HG03060 (cell line): ENCODE measurements around the gene MRAS.
"Not testable (repeated sequence)": the region's sequence is repeated elsewhere in the genome, so short reads cannot be mapped to it uniquely, and the experiment has no call there.

ENCODE experiments used
- ATAC-seq: cut with Tn5 transposase; IDR thresholded peaks from one replicate; pipeline ENCODE4 v1.9.1; 2021; ENCODE audit warnings: low read depth, moderate number of reproducible peaks; ENCODE audit not compliant: unreplicated experiment

The MRAS gene

DNA sequence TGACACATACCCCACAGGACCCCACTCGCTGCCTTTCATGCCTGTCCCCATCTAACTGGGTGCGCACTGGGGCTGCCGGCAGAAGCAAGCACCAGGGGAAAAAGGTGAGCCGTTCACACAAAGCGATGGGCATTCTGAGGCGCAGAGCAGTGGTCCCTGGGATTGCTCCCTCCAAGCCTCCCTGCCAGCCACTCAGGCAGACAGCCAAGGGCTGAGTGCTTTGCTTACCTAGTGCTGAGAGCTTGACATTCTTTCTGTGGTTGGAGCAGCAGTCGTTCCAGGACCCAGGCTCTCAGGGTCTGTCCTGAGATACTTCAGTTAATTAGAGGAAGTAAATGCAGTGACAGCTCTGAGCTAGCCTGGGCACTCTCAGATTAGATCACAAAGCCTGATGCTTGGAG is 91.7 kb downstream of the MRAS start:
- no peak for ATAC-seq

DNA sequence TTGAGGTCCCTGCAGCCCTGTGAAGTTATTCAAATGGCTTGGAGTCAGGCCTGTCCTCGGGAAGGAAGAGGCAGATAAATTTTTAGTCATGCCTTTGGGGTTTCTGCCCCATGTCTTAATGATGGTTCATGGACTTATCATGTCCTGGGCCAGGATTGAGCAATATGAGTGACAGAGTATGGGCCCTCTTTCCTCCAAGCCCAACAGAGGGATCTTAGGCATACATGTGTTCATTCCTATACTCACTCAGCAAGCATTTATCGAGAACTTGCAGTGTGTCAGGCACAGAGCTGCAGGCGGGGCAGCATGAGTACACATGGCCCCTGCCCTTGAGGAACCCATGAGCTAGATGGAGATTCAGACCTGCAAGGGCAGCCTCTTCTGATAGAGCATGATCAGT is 92.2 kb downstream of the MRAS start:
- ATAC-seq: no peak

DNA sequence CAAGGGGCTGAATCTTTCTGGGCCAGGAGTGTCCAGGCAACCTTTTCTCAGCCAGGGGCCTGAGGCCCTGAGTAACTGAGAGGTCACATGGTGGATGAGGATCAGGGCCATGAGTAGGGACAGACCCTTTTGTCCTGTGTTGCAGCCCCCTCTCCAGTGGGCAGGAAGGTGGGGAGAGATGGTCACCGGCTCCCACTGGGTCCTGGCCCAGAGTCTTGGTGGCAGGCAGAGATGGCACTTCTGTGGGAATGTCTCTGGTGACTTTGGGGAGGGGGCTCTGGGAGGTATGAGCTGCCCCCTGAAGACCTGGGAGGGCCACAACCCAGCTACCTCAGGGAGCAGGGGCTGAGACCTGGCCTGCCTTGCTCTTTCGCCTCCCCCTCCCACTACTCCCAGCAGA is 92.9 kb downstream of the MRAS start:
- ATAC-seq: no peak

DNA sequence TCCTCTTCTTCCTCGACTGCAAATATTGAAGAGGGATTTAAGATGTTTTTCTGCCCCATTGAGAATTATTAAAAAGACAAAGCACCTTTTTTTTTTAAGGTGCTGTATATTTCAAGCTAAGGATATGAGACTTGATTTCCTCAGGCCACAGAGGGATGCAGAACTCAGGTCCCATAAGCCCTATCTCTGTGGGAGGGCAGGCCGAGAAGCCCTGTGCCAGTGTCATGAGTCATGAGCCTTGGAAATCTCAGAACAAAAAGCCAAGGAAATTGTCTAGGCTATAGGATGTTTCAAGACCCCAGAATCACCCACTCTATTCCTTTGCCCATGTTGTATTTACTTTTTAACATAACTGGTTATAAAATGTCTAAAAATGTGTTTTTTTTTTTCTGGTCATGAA is 93.4 kb downstream of the MRAS start:
- no peak for ATAC-seq

DNA sequence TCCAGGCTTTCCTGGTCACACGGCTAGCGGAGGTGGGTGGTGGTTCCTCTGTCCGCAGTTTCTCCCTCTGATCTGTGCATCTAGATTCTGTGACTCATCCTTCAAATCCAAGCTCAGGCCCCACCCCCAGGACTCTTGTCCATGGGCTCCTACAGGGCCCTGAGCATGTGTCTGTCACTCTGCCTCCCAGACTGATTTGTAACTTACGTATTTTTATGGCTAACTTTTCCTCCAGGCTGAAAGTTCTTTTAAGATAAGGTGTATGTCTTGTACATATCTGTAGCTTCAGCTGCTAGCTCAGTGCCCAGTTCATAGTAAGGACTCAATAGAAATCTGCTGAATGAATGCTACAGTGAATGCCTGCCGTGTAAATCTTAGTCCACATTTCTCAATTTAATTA is 94.1 kb downstream of the MRAS start:
- no peak for ATAC-seq

DNA sequence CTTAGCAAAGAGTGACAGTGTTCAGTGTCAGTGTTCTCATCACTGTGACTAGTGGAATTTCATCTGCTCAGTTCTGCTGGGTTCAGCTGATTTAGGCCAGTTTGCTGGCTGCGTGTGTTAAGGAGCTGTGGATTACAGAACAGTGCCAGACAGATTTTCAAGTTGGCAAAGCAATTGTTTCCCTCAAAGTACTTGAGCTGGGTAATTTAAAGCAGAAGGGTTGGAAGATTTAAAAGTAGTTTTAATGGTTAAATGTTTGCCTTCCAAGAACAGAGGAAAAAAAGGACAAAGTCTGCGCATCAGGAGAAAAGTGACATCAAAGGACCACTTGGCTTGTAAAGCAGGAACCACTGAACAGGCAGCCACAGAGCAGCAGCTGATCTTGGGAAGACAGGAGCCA is 94.7 kb downstream of the MRAS start:
- ATAC-seq: no peak

DNA sequence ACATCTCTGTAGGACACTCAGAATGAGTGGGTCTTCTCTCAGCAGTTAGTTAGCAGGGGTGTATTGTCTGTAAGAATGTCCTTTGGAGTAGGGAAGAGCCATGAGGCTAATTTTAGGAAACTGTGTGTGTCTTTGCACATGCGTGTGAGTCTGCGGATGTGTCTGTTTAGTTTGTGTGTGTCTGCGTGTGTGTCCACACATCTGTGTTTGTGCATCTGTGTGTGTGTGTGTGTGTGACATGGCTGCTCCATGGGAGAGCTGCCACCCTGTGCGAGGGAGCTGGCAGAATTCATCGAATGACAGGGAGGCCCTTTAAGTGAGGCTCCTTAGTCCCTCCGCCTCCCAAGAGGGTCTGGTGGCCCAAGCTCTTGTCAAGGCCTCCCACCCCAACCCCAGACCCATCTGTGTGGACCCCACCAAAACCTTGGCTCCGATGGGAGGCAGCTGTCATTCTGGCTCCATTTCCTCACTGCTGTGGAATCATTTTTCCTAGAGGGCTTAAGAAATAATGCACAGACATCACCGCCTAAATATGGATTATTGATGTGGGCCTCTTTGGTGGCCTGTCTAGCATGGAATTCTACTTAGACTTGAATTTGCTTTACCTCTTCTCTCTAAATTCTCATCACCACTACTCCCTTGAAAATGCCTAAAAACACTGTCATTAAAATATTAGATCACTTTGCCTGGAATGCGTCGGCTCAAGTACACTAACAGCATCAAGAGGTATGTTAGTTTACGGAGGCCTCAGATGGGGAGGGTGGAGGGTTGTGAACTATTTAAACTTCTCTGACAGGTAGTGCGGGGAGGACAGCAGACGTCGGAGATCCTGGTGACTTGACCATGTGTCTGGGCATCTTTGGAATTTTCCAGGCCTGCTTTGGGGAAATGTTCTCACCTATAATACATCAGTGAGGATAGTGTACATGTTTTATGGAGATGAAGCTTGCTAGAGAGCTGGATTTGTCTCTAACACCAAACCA is 95.4 kb downstream of the MRAS start:
- ATAC-seq: no peak

DNA sequence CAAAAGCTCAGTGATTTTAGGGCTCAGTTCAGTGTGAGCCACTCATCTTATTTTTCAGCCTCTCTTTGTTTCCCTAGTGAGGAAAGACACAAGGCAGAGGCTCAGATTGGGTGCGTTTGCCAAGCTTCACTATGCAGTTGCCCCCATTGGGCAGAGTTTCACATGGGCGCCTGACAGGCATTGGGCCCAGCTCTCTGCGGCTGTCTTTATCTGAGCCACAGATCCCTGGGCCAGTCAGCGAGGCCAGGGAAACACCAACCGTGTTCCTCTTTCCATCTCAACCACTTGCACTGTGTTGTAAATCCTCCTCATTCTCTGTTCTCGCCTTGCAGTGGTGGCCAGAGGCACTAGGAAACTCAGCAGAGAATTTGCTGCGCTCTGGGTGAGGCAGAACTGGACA is 96.9 kb downstream of the MRAS start:
- ATAC-seq: no peak

DNA sequence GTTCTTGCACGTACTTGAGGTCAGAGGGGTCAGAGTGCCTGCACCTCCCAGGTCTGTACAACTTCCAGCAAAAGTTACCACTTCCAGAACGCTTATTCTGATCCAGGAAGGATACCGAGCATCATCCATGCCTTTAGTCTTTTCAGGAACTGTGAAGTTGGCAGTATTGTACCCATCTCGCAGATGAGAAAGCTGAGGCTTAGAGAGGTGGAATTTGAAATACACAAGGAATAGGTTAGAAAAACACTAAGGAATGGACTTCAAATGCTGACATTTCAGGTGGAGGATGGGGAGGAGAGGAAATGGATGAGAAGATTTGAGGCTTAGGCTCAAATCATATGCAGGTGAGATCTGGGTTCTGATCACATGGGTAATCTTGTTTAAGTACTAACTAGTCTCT is 97.3 kb downstream of the MRAS start:
- no peak for ATAC-seq

DNA sequence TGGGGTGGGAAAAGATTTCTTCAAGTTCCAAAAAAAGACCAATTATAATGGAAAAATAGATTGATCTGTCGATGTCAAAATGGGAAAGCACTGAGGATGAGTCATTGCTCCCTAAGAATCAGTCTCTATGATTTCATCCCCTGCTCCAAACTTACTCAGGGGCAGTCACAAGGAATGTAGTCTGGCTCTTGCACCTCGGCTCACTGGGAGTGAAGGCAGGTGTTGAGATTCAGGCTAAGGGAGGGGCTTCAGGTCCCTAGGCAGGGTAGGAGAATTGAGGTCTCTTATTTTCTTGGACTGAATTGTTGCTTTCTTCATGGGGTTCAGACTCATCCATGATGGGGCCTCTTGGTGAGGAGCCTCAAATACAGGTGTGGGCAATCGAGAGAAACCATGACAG is 100.3 kb downstream of the MRAS start:
- no peak for ATAC-seq

DNA sequence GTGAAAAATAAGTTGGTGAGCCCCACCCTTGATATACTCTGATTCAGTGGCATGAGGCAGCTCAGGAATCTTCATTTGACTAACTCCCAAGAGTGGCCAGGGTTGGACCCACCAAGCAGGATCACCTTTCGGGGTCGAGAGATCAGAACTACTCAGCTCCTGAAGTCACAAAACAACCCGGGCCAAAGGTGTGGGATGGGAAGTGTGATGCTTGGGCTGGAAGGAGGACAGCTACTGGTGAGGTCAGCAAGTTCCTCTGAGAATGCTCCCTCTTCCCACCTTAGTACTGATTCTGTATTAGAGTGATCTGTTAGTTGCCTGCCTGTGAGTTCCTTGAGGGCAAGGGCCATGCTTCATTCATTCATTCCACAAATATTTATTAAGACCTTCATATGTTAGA is 101.1 kb downstream of the MRAS start:
- ATAC-seq: no peak

DNA sequence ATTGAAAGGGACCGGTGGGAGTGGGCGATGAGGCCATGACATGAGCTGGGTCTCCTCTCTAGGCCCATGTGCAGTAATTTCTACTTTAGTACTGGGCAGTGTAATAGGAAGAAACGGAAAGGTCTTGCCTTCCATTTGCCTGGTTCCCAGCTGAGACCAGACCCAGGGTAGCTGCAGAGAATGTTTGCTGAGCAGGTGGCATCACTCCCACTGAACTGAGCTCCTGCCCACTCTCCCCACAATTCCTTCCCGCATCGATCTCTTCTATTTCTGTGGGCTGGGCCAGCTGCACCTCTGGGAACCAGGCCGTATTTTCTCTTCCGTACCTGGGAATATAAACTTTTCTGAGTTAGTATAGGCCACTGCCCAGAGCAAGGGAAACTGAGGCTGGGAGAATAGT is 101.8 kb downstream of the MRAS start:
- no peak for ATAC-seq

DNA sequence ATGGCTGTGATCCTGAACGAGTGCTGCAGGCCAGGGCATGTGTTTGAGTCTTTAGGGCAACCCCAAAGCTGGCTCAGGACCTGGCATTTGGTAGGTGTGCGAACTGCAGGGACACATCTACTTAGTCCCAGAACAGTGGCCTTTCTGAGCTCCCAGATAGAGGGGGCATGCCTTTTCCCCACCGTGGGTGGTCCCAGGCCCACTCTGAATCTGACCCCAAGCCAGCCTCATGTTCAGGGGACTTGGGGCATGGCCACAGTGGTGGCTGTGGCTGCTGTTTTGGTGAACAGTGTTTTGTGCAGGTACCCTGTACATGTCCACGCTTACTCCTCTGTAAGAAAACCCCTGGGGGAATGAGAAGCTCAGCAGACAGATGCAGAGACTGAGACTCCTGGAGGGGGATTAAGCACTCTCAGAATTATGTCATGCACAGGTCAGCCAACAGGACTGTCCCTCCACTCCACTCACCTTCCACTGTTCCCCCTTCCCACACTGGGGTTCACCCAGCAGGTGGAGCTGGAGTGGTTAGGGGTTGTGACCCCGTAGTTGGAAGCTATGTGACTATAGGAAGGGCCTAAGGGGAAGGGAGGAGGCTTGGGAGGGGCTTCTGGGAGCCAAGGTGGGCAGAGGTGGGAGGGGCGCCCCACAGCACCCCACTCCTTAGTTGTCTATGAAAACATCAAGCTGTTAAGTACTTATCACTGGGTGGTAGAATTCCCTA is 102.5 kb downstream of the MRAS start:
- ATAC-seq: no peak

DNA sequence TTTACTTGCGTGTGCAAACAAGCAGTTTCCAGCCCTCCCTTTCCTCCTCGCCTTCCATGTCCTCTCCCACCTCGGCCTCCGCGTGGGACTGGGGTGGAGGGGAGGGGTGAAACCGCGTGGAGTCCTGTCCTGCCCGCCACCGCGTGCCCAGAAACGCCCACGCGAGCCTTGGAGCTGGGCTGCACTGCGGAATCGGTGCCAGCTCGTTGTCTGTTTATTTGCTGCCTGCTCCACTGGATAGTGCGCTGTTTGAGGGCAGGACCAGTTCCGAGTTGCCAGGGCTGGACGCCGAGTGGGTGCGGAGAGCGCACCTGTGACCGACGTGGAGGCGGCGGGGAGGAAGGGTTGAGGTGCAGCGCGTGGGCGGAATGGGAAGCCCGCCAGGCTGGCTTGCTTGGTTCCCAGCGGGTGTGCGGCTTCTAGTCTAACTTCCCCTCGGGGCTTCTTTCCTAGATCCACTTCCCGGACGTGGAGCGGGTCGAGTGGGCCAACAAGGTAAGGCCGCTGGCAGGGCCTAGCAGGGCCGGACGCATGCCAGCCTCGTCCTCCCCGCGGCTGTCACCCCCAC is 103.3 kb downstream of the MRAS start:
- no peak for ATAC-seq

DNA sequence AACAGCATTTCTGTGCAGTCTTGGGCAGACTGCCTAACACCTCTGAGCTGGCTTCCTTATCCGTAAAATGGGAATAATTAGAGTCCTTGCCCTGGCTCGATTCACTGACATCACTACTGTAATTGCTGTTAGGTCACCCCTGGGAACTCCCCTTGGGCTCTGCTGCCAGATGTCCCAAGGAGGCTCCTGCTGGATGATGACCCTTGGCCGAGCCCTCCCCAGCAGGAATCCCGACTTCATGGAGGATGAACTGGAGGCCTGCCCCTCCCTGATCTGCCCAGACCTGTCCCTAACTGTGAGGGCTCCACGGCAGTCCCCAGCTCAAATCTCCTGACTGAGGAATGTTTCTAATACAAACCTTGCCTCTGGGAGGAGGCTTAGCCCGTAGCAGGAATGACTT is 104.1 kb downstream of the MRAS start:
- no peak for ATAC-seq

DNA sequence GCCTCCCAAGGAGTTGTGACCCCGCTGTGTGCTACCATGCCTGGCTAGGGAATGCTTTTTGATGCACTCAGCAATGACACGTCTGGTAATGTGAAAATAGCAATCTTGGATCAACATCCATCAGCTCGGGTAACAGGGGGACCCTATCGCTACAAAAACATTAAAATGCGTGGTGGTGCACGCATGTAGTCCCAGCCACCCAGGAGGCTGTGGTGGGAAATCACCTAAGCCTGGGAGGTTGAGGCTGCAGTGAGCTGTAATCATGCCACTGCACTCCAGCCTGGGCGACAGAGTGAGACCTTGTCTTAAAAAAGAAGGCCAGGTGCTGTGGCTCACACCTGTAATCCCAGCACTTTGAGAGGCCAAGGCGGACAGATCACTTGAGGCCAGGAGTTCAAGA is 105.6 kb downstream of the MRAS start:
- ATAC-seq: not testable (repeated sequence)
